NT2/D1 (cell line): ENCODE measurements around the gene SNRPD3.

Source experiments
- DNase-seq: peaks from one replicate; pipeline ENCODE4 v3.0.0-alpha.2; 2011; ENCODE audit warnings: low read depth, low spot score
- H3K27me3 ChIP-seq: 2 replicates; pipeline ENCODE4 v1.6.0; 2011; ENCODE audit warnings: mild to moderate bottlenecking; ENCODE audit not compliant: insufficient read length, insufficient read depth
- H3K36me3 ChIP-seq: 2 replicates; pipeline ENCODE4 v1.6.1; 2011; ENCODE audit warnings: mild to moderate bottlenecking, low read length, mixed read lengths; ENCODE audit not compliant: insufficient read depth, insufficient read length
- H3K4me1 ChIP-seq: 2 replicates; pipeline ENCODE4 v1.5.1; 2011; ENCODE audit not compliant: insufficient read depth, insufficient read length
- H3K4me3 ChIP-seq: 2 replicates; pipeline ENCODE4 v1.5.1; 2011; ENCODE audit warnings: low read depth; ENCODE audit not compliant: insufficient read length
- H3K9ac ChIP-seq: 2 replicates; pipeline ENCODE4 v1.6.0; 2011; ENCODE audit warnings: low read depth; ENCODE audit not compliant: insufficient read length
- H3K9me3 ChIP-seq: 2 replicates; pipeline ENCODE4 v1.5.1; 2011; ENCODE audit warnings: mild to moderate bottlenecking, low read length; ENCODE audit not compliant: insufficient read depth
- SUZ12 ChIP-seq: IDR thresholded peaks from 2 replicates; pipeline ENCODE4 v1.6.1; 2011; ENCODE audit not compliant: insufficient read length, insufficient read depth; ENCODE audit errors: extremely low read depth
- YY1 ChIP-seq: IDR thresholded peaks from 2 replicates; pipeline ENCODE4 v1.6.1; 2011; ENCODE audit not compliant: insufficient read length, insufficient read depth
- ZNF274 ChIP-seq: IDR thresholded peaks from 2 replicates; pipeline ENCODE4 v1.6.1; 2011; ENCODE audit warnings: mild to moderate bottlenecking, low read depth, low read length

The SNRPD3 gene

DNA sequence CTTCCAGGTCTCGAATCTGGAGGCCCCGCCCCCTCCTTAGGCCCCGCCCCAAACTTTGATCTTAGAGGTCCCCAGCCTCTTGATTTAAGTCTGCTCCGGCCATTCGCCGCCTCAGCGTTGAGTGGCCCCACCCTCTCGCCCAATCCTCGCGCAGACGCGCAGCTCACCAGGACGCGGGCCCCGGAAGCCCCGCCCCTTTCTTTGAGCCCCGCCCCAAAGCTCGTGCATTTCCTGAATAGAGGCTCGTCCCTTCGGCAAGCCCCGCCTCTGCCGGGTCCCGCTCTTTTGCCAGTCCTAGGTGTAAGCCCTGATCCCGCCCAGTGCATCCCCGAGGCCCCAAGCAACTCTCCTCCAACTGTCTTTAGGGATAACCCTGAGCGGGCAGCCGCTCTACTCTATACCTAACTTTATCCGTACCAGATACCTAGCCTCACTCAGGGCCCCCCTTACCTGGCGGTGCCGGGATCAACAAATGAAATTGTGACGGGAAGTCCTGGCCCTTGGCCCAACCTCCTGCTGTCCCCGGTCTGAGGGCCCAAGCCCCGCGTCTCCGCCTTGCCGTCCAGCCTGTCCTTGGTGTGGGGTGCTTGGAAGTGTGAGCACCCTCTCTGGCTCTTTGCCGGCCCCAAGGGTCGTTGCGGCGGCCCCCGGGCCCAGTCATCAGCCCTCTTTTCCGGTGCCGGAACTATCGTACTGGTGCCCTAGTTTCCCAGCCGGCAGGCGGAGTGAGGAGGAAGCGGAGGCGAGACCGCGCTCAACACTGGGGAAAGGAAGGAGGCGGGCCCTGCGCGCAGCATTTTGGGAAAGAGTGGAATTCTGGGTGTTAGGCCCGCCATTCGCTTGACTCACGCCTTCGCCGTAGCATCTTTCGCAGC lies at the start of gene SNRPD3:
TSS of gene SNRPD3 (plus strand) at position 835 of the 875 bp plus-strand sequence. CDS start 1,676 bp downstream, outside the sequence.
- no peaks in the 10 kb centered on the region for H3K9me3 ChIP-seq
- peak; percentile 94 for DNase-seq
- H3K4me1 ChIP-seq: peaks cover 6% of the 10 kb centered on the region
- peaks cover 43% of the 10 kb centered on the region for H3K36me3 ChIP-seq
- peak within 1 kb of the TSS; percentile 94 for H3K4me3 ChIP-seq
- H3K27me3 ChIP-seq: no peaks in the 10 kb centered on the region
- TF ChIP-seq YY1 (peak; percentile 63), ZNF274 (no peak), SUZ12 (no peak)
- H3K9ac ChIP-seq: peak within 1 kb of the TSS; percentile 96

DNA sequence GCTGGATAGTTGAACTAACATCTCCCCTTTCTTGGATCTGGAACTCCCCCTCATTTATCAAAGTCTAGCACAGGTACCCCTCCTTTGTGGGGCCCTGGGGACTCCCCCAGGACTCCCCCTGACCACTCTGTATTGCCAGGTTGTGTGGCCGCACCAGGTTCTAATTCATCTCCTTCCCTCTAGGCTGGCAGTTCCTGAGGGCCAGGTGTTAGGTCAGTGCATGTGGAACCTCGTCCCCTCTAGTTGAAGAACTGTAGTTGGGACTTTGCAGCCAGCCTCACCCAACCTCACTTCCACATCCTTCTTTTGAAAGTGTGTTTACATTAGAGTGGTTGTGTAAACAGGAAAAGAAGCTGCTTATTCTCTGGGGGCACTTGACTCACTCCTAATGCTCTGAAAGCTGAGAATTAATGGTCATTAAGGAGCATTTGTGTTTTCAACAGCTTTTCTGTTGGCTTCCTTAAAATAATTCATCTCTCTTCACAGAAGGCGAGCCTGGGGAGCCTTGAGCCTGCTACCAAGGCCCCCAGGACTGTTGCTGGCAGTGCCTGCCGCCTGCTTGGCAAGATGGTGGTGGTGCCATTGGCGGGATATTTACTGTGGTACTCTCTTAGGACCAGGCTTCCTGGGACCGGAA lies 48.9 kb upstream of the SNRPD3 start:
- no peak overlapping the region for H3K4me3 ChIP-seq
- no peak for DNase-seq
- H3K9me3 ChIP-seq: no peaks in the 10 kb centered on the region
- no peaks in the 10 kb centered on the region for H3K27me3 ChIP-seq
- peak overlapping the region; percentile 2 for H3K9ac ChIP-seq
- TF ChIP-seq ZNF274 (no peak), SUZ12 (no peak), YY1 (no peak)
- H3K4me1 ChIP-seq: peaks cover 4% of the 10 kb centered on the region
- H3K36me3 ChIP-seq: no peaks in the 10 kb centered on the region

DNA sequence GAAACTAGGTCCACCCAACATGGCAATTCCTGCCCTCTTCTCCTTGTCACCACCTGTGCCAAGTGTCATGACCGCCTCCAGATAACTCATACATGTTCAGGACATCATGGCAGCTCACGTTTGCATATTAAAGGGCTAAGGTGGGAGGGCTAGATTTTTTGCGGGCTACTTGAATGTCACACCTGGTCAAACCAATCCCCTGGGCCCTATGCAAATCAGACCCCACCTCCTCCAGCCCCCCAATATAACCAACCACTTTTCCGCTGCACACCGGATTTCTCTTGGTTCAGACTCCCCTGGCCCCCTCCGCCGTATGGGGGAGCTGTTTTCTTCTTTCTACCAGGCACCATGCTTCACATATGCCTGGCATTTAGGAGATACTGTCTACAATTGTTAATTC lies 48.1 kb upstream of the SNRPD3 start:
- DNase-seq: peak; percentile 40
- no peaks in the 10 kb centered on the region for H3K27me3 ChIP-seq
- TF ChIP-seq SUZ12: no peak
- no peak for TF ChIP-seq YY1
- TF ChIP-seq ZNF274: no peak
- H3K4me3 ChIP-seq: no peak overlapping the region
- no peak overlapping the region for H3K9ac ChIP-seq
- H3K4me1 ChIP-seq: peaks cover 4% of the 10 kb centered on the region
- no peaks in the 10 kb centered on the region for H3K36me3 ChIP-seq
- no peaks in the 10 kb centered on the region for H3K9me3 ChIP-seq

DNA sequence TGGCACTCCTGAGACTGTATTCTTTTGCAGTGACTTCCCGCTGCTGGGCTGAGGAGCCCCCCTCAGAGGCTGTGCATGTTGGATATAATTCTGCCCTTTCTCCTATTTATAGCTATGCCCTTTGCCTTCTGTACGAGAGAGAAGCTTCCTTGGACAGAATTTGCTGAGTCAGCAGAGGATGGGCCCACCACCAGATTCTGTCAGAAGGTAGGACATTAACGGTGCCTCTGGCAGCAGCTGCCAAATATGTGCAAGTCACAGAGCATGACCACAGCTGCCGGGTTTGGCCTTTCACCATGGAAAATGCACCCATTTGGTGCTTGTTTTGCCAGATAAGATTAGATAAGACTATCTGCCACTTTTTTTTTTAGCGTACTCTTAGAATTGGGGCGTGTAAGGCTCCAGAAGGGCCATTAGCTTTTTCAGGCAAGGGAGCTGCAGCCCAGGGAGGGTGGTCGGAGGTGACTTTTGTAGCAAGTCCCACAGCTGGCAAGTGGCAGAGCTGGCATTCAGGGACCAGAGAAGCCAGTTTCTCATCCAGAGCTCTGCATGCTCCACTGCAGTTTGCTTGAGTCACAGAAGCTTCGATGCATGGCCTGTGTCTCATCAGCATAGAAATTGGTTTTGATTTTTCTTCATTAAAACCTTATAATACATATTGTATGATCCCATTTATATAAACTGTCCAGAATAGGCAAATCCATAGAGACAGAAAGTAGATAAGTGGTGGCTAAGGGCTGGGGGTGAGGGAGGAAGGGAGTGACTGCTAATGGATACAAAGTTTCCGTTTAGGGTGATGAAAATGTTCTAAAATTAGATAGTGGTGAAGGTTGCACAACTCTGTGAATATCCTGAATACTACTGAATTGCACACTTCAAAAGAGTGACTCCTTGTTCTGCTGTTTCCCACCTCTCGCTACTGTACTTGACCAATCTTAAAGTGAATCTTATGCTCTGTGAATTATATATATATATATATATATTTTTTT lies 44.9 kb upstream of the SNRPD3 start:
- Histone ChIP-seq H3K36me3 (no peaks in the 10 kb centered on the region), H3K4me3 (no peak overlapping the region), H3K9me3 (no peaks in the 10 kb centered on the region), H3K9ac (no peak overlapping the region), H3K4me1 (peaks cover 4% of the 10 kb centered on the region), H3K27me3 (no peaks in the 10 kb centered on the region)
- no peak for DNase-seq
- no peak for TF ChIP-seq SUZ12
- no peak for TF ChIP-seq YY1
- TF ChIP-seq ZNF274: no peak

DNA sequence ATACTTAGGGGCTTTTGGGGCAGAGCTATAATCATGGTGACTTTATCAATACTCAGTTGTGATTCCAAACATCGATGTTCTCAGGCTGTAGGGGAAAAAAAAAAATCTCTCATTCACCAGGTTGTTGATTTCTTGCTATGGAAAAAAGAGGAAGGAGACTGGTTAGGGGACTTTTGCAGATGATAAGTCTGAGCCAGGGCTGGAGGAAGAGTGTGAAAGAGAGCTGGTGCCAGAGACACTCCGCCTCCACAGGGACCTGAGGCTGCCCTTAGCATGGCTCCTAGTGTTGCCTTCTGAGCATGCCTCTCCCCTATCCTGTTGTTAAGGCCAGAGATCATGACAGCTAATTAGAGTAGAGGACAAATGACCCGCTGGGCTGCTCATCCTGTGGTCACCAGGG lies 43.8 kb upstream of the SNRPD3 start:
- Histone ChIP-seq H3K27me3 (no peaks in the 10 kb centered on the region), H3K4me1 (no peaks in the 10 kb centered on the region), H3K4me3 (no peak overlapping the region), H3K36me3 (no peaks in the 10 kb centered on the region), H3K9ac (no peak overlapping the region), H3K9me3 (no peaks in the 10 kb centered on the region)
- no peak for DNase-seq
- TF ChIP-seq ZNF274 (no peak), YY1 (no peak), SUZ12 (no peak)

DNA sequence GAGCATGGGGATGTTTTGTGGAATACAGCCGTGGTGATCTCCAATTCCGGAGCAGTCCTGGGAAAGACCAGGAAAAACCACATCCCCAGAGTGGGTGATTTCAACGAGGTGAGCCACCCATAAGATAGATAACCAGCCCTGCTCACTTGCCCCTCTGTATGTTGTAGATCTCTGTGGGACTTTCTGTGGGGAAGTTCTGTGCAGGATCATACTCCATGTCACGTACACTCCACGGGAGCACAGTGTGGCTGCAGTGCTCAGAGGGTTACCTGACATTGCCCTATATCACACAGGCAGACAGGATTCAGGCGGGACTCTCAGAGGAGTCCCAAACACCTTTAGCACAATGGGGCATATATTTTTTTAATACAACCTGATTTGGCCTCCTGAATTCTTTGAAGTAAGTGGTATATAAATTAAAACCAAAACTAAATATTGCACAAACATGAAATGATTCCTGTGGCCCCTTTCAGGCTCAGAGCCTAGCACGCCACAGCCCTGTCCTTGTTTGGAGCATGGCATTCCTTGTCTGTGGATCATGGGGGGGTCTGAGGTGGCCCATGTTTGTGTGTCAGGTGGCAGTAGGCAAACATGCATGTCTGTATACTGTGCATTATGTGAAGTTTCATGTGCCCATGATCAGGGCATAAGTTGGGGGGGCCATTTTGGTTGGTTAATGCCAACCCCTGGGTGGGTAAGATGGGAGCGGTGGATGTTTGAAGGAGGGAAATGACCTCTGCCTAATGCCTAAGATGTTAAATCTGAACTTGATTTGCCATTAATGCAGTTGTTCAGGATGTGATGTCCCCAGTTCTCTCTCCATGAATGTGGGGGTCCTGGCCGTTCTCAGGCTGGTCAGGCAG lies 42.2 kb upstream of the SNRPD3 start:
- Histone ChIP-seq H3K9ac (no peak overlapping the region), H3K4me3 (no peak overlapping the region), H3K9me3 (no peaks in the 10 kb centered on the region), H3K4me1 (no peaks in the 10 kb centered on the region), H3K27me3 (no peaks in the 10 kb centered on the region), H3K36me3 (no peaks in the 10 kb centered on the region)
- DNase-seq: no peak
- no peak for TF ChIP-seq ZNF274
- TF ChIP-seq YY1: no peak
- no peak for TF ChIP-seq SUZ12
